ENCODE measurements around the gene DLAT.

DLAT gene

DNA sequence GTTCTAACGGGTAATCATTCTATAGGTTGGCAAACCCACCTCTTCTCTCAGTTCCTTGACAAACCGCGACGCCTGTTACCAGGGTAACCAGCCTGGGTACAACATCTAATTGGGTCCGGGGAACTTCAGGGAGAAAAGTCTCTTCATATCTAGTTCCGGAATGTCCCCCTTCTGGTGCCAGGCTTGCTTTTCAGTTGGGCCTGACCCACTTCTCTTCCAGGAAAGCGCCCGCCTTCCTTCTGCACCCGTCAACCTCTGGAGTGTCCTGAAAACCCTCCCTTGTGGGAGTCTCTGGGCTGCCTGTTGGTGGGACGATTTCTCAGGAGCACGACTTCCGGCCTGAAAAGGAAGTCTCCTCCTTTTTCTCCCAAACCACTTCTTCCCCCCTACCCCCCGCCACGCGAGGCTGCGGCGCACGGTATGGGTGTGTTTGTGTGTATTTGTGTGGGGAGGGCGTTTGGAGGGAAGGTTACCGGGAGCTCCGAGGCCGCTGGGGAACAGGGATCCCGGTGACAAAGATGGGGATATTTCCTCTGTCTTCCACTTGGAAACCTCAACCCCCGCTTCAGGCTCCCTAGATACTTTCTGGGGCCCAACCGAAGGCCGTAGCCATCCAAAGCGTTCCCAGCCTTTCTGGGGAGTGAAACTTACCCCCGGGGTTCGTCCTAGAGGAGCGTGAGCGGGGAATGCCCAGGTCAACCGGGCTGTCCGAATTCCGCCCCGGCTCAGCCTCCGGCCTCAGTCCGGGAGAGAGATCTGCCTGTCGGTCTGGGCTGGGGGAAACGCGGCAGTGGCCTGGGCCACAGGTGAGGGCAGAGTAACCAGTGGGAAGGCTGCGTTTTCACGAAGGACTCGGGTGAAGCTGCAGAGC lies 49.0 kb downstream of the DLAT start, which contains the start of the genes NKAPD1 and PIH1D2:
Gene NKAPD1 (plus strand): TSS at position 359 of the 871 bp plus-strand sequence. CDS start 1,276 bp downstream, outside the sequence.
Gene PIH1D2 (minus strand): TSS at position 77 of the 871 bp plus-strand sequence. CDS start 843 bp downstream, outside the sequence.
- TF ChIP-seq, protein P1, sequence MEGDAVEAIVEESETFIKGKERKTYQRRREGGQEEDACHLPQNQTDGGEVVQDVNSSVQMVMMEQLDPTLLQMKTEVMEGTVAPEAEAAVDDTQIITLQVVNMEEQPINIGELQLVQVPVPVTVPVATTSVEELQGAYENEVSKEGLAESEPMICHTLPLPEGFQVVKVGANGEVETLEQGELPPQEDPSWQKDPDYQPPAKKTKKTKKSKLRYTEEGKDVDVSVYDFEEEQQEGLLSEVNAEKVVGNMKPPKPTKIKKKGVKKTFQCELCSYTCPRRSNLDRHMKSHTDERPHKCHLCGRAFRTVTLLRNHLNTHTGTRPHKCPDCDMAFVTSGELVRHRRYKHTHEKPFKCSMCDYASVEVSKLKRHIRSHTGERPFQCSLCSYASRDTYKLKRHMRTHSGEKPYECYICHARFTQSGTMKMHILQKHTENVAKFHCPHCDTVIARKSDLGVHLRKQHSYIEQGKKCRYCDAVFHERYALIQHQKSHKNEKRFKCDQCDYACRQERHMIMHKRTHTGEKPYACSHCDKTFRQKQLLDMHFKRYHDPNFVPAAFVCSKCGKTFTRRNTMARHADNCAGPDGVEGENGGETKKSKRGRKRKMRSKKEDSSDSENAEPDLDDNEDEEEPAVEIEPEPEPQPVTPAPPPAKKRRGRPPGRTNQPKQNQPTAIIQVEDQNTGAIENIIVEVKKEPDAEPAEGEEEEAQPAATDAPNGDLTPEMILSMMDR (IDR thresholded peaks at IDR 0.05): no peak

DNA sequence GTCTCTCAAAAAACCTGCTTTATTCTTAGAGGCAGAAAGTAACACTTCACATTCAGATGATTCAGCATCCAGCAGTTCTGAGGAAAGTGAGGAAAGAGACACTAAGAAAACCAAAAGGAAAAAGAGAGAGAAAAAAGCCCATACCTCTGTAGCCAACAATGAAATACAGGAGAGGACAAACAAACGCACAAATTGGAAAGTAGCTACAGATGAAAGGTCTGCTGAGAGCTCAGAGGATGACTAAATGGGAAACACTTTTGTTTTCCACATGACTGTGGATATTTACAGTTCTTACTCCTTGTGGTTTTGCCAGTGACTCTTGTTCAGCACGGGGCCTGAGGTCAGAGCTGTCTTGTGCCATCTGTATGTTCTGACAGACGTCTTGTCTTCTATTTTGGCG lies 57.5 kb downstream of the DLAT start:
- TF ChIP-seq, protein P1 (IDR thresholded peaks at IDR 0.05): no peak

DNA sequence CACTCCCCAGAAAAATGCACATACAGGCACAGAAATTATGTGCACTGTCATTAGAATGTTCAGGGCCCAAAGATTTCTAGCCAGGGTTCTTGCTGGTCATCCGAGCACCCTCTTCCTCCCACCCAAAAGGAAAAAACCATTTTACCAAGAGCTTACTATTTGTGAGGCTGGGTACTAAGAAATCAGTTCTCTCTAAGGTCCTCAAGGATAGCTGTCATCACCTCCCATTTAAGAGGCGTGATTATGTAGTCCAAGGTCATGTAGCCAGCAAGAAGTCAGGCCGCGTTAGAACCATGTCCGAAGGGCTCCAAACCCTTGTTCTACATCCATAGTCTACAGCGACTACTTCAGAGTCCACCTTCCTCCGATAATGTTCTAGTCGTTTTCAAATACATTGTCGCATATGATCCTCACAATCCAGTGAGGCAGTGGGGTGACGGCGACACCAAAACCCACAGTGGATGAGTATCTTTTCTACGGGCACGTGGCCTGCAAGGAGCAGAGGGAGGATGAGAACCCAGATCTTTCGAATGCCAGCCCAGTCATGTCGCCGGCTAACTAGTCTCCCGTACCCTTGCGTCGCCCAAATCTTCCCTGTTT lies 60.7 kb downstream of the DLAT start:
- TF ChIP-seq, protein P1 (IDR thresholded peaks at IDR 0.05): no peak

DNA sequence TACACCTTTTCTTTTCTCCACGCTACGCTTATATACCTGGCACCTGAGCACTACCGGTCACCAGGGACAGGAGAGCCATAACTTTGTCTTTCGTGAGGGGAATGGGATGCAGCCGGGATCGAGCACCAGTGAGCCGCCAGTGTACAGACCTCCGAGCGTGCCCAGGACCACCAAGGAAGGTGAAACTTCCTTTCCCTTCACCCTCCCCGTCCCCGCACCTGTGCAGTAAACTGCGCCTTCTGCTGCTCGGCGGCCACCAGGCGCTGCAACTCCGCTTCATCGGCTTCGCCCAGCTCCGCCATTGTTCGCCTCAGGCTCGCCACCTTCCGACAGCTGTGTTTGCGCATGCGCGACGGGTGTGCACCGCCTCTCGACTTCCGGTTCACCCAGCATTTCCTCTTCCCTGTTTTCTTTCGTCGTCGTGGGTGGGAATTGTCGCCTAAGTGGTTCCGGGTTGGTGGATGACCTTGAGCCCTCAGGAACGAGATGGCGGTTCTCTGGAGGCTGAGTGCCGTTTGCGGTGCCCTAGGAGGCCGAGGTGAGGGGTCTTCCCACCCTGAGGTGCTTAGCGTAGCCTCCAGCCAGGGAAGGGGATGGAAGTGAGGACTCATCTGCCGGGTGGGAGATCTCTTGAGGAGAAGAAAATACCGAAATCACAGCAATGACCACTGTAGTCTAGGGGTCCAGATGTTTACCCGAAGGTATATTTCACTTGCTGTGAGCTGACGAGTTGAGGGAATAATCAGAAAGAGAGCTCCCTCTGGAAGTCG lies 61.4 kb downstream of the DLAT start, which contains the start of the genes SDHD and TIMM8B:
Gene SDHD (plus strand): TSS at position 452 of the 770 bp plus-strand sequence. CDS start 35 bp downstream, at position 487.
Gene TIMM8B (minus strand): TSS at position 335 of the 770 bp plus-strand sequence. CDS start 33 bp downstream, at position 302.
- TF ChIP-seq, protein P1 (IDR thresholded peaks at IDR 0.05): no peak

DNA sequence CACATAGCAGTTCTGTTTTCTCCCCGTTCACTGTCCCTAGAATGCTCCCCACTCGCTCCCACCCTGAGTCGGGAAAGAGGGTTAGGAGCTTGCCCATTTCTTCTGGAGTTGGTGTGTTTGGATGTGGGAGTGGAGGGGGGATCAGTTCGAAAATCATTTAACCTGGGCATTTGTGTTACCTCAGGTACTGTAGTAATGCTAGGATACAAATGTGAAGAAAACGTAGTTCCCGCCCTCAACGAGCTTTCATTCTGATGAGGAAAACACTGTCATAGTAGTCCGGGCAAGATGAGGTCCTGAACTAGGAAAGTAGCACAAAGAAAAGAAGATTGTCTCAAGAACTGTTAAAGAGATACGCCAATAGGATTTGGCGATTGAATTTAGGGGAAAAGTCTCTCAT lies 62.0 kb downstream of the DLAT start:
- TF ChIP-seq, protein P1 (IDR thresholded peaks at IDR 0.05): no peak

DNA sequence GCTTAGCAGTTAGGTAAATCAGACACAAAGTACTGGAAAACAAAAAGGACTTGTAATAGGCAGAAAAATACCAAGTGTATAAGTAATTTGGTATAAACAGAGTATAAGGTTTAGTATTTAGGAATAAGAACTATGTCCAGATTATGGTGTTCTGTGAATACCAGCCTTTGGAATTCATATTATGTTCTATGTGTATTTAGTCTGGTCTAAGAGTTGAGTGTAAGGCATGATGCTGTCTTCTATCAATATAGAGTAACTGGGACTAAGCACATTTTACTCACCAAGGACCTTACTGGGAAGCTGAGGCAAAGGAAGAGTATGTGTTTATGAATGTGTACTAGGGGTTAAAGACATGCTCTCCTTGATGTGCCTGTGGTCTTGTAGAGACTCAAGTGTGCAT lies 71.0 kb downstream of the DLAT start:
- TF ChIP-seq, protein P1 (IDR thresholded peaks at IDR 0.05): no peak
